NCI-H2227 (cell line): ENCODE measurements around the gene VRK1.

ENCODE experiments used
- DNase-seq: peaks from one replicate; lab custom pipeline; 2025; ENCODE audit not compliant: unreplicated experiment; lab: John Stamatoyannopoulos, UW

The VRK1 gene

DNA sequence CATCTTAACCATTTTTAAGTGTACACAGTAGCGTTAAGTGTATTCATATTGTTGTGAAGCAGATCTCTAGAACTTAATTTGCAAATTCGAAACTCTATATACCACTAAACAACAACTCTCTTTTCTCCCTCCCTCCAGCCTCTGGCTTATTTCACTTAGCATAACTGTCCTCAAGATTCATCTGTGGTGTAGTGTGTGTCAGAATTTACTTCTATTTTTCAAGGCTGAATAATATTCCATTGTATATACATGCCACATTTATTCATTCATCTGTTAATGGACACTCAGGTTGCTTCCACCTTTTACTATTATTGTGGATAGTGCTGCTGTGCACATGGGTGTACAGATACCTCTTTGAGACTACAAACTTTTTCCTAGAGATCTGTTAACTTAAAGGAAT is 26.5 kb downstream of the VRK1 start:
- DNase-seq, result no peak

- DNase-seq, result no peak
These were observed 27.1 kb downstream of the VRK1 start for GRCh38 chr14:96824283-96824682.

GRCh38 chr14:96826818-96827217 is 29.6 kb downstream of the VRK1 start:
- DNase-seq, result no peak

- DNase-seq, result no peak
These were observed 30.1 kb downstream of the VRK1 start for GRCh38 chr14:96827290-96827689.

DNA sequence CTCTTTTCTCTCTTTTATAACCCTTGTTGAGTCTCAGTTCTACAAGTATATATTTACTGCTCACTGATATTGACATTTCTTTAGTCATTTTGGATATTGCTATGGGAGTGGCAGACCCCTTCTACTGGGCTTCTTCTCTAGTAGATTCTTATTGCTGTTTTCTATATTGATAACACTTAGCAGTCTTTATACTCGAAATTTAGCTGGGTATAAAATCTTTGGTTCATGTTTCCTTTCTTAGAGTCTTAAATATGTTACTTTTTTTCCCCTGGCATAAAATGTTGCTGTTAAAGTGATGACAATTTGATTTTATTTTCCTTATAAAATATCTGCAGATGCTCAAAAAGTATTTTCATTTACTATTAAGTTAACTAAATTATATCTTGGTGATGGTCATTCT is 32.6 kb downstream of the VRK1 start:
- no peak for DNase-seq

GRCh38 chr14:96830946-96831345 is 33.8 kb downstream of the VRK1 start:
- DNase-seq, result no peak

- no peak for DNase-seq
These were observed 35.2 kb downstream of the VRK1 start for GRCh38 chr14:96832351-96832750.

- DNase-seq, result no peak
These were observed 41.3 kb downstream of the VRK1 start for GRCh38 chr14:96838449-96838848.

GRCh38 chr14:96839251-96839650 is 42.1 kb downstream of the VRK1 start:
- no peak for DNase-seq

- no peak for DNase-seq
These were observed 46.0 kb downstream of the VRK1 start for GRCh38 chr14:96843137-96843536.

DNA sequence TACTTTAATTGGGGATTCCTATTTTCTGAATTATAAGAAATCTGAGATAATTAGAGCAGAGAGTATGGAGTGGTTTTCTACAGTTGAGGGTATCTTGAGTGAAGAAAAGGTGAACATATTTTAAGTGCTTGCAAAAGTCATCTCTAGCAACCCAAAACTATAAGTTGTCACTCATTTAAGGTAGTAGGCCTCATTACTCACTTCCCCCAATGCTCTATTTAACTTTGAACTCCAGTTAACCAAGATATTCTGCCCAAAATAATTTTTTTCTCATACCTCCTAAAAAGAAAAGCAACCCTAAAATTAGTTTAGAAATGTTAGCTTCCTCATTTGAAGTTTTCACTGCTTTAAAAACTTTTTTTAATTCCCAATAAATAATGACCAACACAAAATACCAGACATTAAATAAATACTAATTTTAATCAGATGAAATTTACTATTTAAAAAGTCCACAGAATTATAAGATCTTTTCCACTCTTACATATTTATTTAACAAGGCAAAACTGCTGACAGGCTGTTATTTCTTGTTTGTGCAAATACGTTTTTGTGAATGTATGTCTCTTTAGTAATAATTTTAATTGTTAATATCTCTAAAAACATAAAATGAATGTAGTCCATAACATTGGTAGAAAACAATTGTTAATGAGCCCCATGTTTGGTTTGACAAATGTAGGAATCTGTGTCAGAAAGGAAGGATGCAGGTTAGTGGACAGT is 47.8 kb downstream of the VRK1 start:
- no peak for DNase-seq

DNA sequence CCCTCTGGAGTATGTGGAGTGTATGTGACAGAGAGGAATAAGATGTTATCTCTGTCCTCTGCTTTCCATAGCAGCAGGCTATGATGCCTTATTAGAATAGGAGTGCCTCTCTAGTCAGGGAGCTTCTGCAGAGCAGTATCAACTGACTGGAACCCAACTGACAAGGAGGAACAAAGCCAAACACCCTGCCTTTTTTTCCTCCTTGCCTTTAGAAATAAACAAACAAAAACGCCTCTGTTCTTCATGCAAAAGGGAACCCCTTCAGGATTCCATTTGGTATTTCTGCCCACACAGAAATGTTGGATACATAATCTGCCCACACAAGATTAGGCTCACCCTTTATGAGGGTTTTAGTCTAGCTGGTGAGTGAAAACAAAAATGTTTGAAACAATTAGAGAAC is 50.3 kb downstream of the VRK1 start:
- no peak for DNase-seq

- DNase-seq, result no peak
These were observed 50.8 kb downstream of the VRK1 start for GRCh38 chr14:96848011-96848410.

DNA sequence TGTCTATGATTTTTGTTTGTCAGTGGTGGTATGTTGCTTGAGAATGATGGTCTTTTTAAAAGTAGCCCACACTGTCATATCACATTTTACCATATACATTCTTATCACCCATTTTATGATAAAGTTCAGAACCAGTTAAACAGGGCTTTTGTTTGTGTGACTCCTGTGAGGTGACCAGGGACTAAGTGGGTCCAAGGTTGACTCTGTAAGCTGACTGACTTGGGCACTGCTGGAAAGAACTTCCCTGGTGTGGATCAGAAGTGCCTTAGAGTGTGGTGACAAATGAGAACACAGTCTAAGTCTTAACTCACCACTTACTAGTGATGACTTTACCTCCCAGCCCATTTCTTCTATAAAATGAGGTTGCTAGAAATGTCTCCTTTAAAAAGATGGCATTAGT is 52.6 kb downstream of the VRK1 start:
- no peak for DNase-seq

DNA sequence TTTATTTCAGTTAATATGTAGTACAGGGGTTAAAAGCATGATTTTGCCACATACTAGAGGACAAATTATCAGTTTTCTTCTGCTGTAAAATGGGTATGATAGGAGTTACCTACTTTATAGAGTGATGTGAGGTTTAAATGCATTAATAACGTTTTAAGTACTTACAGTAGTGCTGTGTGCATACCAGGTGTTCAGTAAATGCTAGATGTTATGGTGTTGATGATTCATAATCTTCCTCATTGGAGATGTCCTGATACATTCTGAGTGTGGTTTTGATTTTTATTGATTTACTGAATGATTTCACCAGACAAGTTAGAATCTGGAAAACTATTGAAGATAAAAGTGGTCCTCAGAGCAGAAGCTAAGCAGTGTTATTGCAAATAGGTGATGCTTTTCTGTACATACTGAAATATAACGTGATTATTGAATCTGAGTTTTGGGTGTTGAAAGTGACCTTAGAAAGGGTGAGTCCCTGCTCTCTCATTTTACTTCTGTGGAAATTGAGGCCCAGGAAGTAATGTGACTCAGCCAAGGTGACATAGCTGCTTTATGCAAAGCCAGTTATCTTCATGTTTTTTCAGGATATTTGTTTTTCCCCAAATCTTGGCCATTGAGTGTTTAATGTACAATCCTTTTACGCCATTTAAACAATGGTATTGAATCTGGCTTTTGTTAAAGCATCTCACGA is 54.7 kb downstream of the VRK1 start:
- no peak for DNase-seq

- peak; percentile 26 for DNase-seq
These were observed 55.7 kb downstream of the VRK1 start for GRCh38 chr14:96852823-96853422.

DNA sequence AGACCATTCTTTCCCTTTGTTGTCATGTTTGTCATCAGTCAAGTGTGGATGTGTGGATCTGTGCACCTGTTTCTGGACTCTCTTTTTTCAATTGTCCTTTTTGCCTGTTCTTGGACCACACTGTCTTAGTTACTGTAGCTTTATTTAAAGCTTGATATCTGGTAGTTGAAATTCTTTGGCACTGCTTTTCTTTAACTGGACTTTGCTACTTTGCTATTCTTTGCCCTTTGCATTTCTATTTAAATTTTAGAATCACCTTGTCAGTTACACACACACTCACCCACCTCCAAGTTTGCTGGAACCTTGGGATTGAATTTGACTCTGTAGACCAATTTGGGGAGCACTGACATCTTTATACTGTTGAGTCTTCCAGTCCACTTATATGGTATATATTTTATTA is 61.5 kb downstream of the VRK1 start:
- DNase-seq, result no peak

DNA sequence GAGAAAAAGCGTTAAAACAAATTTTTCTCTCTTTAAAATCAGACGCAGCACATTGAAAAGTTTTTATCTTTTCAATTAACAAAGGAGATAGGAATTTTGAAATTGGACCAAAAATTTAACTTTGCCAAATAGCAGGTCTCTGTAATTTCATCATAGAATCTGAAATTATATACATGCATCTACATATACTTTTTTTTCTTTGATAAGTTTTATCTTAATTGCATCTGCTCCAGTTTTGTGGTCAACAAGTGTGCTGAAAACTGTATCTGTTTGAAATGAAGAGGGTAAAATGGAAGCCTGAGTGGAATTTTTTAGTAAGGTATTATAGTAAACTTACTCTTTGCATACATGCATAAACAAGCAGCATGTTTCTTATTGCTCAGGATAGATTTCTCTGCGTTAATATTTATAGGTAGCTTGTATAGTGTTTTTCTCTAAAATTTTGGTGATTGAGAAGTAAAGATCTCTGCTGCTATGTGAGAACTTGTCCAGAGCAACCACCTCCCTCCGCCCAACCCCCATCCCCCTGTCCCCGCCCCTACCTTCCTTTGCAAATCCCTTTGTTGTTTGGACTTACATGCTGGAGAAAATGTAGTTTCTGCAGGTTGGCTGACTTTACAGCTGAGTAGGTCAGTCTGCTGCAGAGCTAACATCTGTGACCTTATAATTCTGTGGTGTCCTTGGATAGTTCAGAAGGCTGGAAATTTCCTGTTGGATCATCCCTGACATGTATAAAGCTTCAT is 64.6 kb downstream of the VRK1 start:
- no peak for DNase-seq

DNA sequence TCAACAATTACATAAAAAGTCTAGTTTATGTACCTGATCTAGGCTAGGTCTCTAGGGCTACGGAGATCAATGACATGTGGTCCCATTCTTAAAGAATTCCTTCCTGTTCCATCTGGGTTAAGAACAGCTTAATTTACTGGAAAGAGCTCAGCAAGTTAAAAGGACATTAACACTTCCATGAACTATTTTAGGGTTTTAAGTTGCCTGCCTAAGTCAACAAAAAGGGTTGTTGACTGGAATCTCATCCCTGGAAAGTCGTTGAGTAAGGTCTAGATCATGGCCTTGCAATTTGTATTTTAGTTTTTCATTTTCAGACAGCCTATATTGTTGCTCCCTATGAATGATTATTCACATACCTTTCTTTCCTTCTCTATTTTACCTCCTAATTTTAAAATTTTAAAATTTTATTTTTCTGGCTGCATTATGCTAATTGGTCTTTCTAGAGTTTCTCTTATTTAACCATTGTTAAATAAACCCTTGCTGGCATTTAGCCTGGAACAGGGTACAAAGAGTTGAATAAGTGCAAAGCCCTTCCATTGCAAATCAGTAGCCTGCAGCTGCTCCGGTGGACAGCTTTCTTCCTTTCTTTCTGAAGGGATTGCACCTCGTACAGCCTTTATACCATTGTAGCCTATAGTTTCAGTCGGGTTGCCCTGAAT is 66.3 kb downstream of the VRK1 start:
- DNase-seq, result no peak

DNA sequence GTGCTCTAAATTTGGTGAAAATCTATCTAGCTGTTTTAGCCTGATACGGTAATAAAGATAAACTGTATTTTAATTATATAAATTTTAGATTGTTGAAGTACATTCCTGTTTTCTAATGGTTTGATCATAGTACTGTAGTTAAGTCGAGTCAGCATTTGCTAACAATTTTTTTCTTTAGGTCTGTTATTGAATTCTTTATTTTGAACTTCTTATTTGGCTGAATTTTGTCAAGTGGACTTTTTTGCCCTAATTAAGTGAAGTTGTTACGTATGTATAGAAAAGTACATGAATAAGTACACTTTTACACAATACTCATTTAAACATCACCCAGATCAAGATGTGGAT is 66.8 kb downstream of the VRK1 start:
- DNase-seq, result no peak

DNA sequence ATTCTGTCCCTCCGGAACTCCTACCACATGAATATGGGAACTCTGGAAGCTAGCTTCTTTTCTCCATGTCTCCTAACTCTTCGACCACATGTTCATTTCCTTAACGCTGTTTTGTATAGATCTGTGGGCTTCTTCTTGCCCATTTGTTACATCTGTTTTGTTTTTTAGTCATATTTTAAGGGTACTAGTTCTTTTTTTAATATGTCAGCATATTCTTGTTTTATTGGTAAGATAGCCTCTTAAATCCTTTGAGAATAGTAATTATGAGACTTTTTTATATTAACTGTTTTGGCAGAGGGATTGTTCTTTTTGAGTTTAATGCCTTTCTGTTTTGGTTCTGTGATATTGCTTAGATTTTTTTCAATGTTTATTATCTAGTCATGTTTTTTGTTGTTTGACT is 70.5 kb downstream of the VRK1 start:
- DNase-seq, result no peak
